LNCaP clone FGC (cell line): ENCODE measurements around the gene SEPSECS.
A peak's percentile ranks its signal among the peaks of the same experiment; 100 is the strongest.

Experiments used
- DNase-seq: peaks from one replicate; pipeline ENCODE4 v3.0.0-alpha.2; 2011; ENCODE audit warnings: low read depth
- H3K4me3 ChIP-seq: 2 replicates; pipeline ENCODE4 v1.5.1; 2011; ENCODE audit warnings: mild to moderate bottlenecking, low read depth, low read length, control low read depth
- TF ChIP-seq, protein P1 (sequence below): IDR thresholded peaks from 2 replicates; pipeline ENCODE4 v1.5.1; 2012; ENCODE audit warnings: mild to moderate bottlenecking; ENCODE audit not compliant: control insufficient read depth, insufficient read depth; ENCODE audit errors: extremely low read depth

Gene SEPSECS

DNA sequence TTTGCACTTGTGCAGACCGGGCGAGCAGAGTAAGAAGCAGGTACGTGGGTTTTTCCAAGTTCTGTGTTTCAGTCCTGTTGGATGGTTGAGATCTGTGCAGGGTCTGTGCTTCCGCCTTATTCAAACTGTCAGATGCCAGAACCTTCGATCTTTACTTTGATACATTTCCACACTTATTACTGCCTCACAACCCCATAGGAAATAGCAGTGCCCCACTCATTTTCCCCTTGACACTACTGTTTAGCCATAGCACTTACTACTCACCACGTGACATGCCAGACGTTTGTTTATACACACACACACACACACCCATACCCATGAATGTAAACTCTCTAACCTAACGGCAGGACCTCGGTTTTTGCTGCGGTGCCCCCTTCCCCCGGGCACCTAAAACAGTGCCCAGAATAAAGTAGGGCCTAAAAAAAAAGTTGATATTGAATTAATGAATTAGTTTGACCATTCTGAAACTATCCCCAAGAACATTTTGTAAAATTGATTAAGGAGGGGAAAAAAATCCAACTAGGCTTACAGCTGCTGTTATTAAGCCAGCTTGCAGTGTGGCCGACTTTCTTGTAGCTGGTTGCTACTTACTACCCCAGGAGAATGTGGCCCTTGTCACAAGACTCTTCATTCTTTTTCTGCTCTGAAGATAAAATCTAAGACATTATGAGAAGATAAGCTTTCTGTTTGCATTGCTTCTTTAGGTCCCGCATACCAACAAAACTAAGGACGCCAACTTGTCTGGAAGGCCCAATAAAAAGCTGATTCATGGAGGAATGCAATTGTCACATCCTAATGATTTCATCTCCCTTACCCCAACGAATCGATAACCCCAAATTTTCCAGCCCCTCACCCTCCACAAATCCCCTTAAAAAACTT is 704 bp upstream of the SEPSECS start:
- peak overlapping the region; percentile 95 for H3K4me3 ChIP-seq
- no peak for DNase-seq
- TF ChIP-seq, protein P1, sequence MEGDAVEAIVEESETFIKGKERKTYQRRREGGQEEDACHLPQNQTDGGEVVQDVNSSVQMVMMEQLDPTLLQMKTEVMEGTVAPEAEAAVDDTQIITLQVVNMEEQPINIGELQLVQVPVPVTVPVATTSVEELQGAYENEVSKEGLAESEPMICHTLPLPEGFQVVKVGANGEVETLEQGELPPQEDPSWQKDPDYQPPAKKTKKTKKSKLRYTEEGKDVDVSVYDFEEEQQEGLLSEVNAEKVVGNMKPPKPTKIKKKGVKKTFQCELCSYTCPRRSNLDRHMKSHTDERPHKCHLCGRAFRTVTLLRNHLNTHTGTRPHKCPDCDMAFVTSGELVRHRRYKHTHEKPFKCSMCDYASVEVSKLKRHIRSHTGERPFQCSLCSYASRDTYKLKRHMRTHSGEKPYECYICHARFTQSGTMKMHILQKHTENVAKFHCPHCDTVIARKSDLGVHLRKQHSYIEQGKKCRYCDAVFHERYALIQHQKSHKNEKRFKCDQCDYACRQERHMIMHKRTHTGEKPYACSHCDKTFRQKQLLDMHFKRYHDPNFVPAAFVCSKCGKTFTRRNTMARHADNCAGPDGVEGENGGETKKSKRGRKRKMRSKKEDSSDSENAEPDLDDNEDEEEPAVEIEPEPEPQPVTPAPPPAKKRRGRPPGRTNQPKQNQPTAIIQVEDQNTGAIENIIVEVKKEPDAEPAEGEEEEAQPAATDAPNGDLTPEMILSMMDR = no peak

DNA sequence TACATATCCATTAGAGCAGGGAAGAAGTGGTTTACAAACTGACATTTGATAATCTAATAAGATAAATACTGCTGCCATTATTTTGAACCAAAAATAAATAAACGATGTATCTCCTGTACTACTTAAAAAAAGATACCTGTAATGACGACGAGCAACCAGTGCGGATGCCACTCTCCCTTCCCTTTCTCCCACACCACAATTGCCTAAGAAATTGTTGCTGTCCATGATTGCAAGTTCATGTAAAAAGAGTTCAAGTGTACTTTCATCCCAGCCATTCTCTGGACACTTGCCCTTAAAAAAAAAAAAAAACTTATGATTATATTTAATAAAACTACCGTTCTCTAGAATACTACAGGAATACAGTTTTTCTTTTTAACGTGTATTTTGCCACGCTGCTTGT is 1.4 kb downstream of the SEPSECS start:
- H3K4me3 ChIP-seq = peak overlapping the region; percentile 95
- TF ChIP-seq, protein P1 = no peak
- no peak for DNase-seq

DNA sequence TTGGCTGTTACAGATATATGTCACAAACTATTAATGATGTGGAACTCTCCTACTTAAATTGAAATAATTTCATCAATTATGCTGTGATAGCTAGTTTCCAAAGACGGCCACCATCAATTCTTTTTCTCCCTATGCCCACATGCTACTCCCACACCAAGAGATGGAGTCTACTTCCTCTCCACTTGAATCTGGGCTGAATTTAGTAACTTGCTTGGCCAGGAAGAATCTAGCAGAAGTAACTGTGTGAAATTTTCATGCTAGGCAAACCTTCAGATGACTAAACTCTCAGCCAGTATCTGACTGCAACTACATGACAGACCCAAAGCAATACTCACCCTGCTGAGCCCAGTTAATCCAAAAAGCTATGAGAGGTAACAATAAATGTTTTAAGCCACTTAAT is 3.2 kb downstream of the SEPSECS start:
- TF ChIP-seq, protein P1 = no peak
- no peak overlapping the region for H3K4me3 ChIP-seq
- no peak for DNase-seq

GRCh38 chr4:25155947-25156346 is 4.3 kb downstream of the SEPSECS start:
- no peak overlapping the region for H3K4me3 ChIP-seq
- DNase-seq = no peak
- TF ChIP-seq, protein P1 = no peak

GRCh38 chr4:25154594-25155265 is 5.5 kb downstream of the SEPSECS start:
- H3K4me3 ChIP-seq = no peak overlapping the region
- TF ChIP-seq, protein P1 = no peak
- no peak for DNase-seq

DNA sequence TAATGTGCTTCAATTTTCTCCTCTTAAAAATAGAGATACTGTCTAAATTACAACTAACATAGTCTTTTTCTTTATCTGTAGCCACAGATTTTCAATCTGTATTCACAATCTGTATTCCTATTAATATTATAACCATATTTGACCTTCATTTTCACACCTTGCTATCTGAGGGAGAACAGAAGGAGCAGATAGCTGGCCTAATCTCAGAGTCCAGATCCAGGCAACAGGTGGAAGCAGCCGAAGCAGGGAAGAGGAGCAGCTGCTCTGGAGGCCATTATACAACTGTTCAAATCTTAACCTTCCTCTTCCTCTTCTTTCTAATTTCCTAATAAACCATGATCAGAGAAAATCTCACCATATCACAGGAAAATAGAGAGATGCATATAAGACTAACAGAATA is 14.2 kb downstream of the SEPSECS start:
- no peak overlapping the region for H3K4me3 ChIP-seq
- TF ChIP-seq, protein P1 = no peak
- DNase-seq = no peak
